ENCODE results near the gene LIPT2. TPM values are rescaled to one million over a fixed set of nuclear protein-coding genes. Genes with fewer than 3 reads are reported as not detected.
A peak's percentile ranks its signal among the peaks of the same experiment; 100 is the strongest.

LIPT2 gene
- total RNA-seq, 1 experiment from 2014 or later = 7.9 TPM

GRCh38 chr11:74492084-74492483, 1.4 kb downstream of the LIPT2 start:
- POLR2A ChIA-PET = interaction anchor here (3.1 kb wide), 1 partner anchor 78 kb away, joined by 23 read pairs; no protein-coding TSS in a partner anchor
- TF ChIP-seq, protein P1, sequence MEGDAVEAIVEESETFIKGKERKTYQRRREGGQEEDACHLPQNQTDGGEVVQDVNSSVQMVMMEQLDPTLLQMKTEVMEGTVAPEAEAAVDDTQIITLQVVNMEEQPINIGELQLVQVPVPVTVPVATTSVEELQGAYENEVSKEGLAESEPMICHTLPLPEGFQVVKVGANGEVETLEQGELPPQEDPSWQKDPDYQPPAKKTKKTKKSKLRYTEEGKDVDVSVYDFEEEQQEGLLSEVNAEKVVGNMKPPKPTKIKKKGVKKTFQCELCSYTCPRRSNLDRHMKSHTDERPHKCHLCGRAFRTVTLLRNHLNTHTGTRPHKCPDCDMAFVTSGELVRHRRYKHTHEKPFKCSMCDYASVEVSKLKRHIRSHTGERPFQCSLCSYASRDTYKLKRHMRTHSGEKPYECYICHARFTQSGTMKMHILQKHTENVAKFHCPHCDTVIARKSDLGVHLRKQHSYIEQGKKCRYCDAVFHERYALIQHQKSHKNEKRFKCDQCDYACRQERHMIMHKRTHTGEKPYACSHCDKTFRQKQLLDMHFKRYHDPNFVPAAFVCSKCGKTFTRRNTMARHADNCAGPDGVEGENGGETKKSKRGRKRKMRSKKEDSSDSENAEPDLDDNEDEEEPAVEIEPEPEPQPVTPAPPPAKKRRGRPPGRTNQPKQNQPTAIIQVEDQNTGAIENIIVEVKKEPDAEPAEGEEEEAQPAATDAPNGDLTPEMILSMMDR (IDR thresholded peaks at IDR 0.05; ENCODE audit: unreplicated experiment) = no peak
- Mint-ChIP-seq H3K9me3 (ENCODE audit: unreplicated experiment) (no peaks in the 10 kb centered on the region), H3K36me3 (ENCODE audit: insufficient read depth, unreplicated experiment) (no peaks in the 10 kb centered on the region), H3K4me3 (ENCODE audit: unreplicated experiment) (peak overlapping the region; percentile 82), H3K27ac (ENCODE audit: low read depth, unreplicated experiment) (peak overlapping the region; percentile 19), H3K27me3 (ENCODE audit: insufficient read depth, unreplicated experiment) (no peaks in the 10 kb centered on the region), H3K4me1 (ENCODE audit: insufficient read depth, unreplicated experiment) (peaks cover 11% of the 10 kb centered on the region)
- DNase-seq (ENCODE audit: unreplicated experiment) = no peak
- TSS peak; percentile 29 for BruUV-seq (replicated peaks)
- CTCF ChIA-PET = interaction anchor here (0.7 kb wide), 2 partner anchors 209 to 1849 kb away, joined by 3 to 4 read pairs; no protein-coding TSS in a partner anchor
- intact Hi-C loops (cut with micrococcal nuclease) = no loop called here

DNA sequence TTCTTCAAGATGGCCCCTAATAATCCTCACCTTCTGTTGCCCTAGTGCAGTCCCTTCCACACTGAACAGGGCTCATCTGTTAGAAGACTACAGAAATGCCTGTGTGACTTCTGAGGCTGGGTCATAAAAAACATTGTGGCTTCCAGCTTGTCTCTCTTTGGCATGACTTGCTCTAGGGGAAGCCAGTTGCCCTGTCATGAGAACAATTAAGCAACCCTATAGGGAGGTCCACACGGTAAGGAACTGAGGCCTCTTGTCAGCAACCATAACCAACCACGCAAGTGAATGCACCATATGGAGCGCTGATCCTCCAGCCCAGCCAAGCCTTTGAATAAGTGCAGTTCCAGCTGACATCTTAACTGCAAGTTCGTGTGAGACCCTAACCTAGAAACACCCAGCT, 2.6 kb downstream of the LIPT2 start:
- CTCF ChIA-PET = interaction anchor here (0.6 kb wide), 1 partner anchor 12 kb away, joined by 3 read pairs; no protein-coding TSS in a partner anchor
- no TSS peak for BruUV-seq (replicated peaks)
- TF ChIP-seq, protein P1 (IDR thresholded peaks at IDR 0.05; ENCODE audit: unreplicated experiment) = no peak
- DNase-seq (ENCODE audit: unreplicated experiment) = no peak
- Mint-ChIP-seq H3K9me3 (ENCODE audit: unreplicated experiment) (no peaks in the 10 kb centered on the region), H3K27me3 (ENCODE audit: insufficient read depth, unreplicated experiment) (no peaks in the 10 kb centered on the region), H3K4me1 (ENCODE audit: insufficient read depth, unreplicated experiment) (peaks cover 11% of the 10 kb centered on the region), H3K27ac (ENCODE audit: low read depth, unreplicated experiment) (no peak overlapping the region), H3K36me3 (ENCODE audit: insufficient read depth, unreplicated experiment) (no peaks in the 10 kb centered on the region), H3K4me3 (ENCODE audit: unreplicated experiment) (no peak overlapping the region)
- POLR2A ChIA-PET = no interaction called here
- intact Hi-C loops (cut with micrococcal nuclease) = no loop called here

DNA sequence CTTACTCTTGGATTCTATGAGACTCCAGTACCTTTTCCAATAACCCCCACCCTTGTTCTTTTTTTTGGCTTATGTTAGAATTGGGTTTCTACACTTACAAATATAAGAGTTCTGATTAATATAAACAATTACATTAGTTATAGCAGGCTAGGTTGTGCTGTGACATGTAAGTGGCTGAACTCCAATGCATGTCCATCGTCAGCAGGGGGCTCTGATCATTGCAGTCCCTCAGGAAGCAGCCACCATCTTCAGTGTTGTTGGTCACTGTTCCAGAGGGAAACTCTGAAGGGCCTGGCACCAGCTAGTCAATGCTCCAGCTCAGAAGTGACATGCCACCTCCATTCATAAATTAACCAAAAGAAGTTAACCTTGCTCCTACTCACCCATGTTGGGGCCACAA, 5.6 kb downstream of the LIPT2 start:
- POLR2A ChIA-PET = no interaction called here
- no TSS peak for BruUV-seq (replicated peaks)
- H3K9me3 Mint-ChIP-seq (ENCODE audit: unreplicated experiment) = no peaks in the 10 kb centered on the region
- CTCF ChIA-PET = interaction anchor here (0.6 kb wide), 1 partner anchor 80 kb away, joined by 3 read pairs; no protein-coding TSS in a partner anchor
- no peaks in the 10 kb centered on the region for H3K36me3 Mint-ChIP-seq (ENCODE audit: insufficient read depth, unreplicated experiment)
- H3K27me3 Mint-ChIP-seq (ENCODE audit: insufficient read depth, unreplicated experiment) = no peaks in the 10 kb centered on the region
- peaks cover 5% of the 10 kb centered on the region for H3K4me1 Mint-ChIP-seq (ENCODE audit: insufficient read depth, unreplicated experiment)
- intact Hi-C loops (cut with micrococcal nuclease) = no loop called here
- H3K27ac Mint-ChIP-seq (ENCODE audit: low read depth, unreplicated experiment) = no peak overlapping the region
- TF ChIP-seq, protein P1 (IDR thresholded peaks at IDR 0.05; ENCODE audit: unreplicated experiment) = peak; percentile 16
- peak; percentile 31 for DNase-seq (ENCODE audit: unreplicated experiment)
- H3K4me3 Mint-ChIP-seq (ENCODE audit: unreplicated experiment) = no peak overlapping the region

DNA sequence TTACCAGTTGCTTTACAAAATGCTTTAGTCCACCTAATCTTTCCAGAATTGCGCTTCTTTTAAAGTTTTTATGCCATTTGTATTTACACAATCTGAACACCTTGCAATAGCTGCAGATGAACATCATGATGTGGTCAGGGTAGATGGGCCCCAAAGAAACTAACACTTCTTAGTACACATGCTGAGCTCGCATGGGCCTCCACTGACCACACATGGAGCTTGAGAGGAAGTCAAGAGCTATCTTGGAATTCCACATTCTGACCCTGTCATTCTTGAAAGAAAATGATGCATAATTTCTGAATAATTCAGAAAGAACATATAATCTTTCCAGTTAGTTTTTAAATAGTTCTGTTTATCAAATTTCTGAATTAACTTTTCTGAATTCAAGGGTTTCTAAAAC, 7.7 kb downstream of the LIPT2 start:
- H3K9me3 Mint-ChIP-seq (ENCODE audit: unreplicated experiment) = no peaks in the 10 kb centered on the region
- no peaks in the 10 kb centered on the region for H3K4me1 Mint-ChIP-seq (ENCODE audit: insufficient read depth, unreplicated experiment)
- BruUV-seq (replicated peaks) = no TSS peak
- TF ChIP-seq, protein P1 (IDR thresholded peaks at IDR 0.05; ENCODE audit: unreplicated experiment) = no peak
- no peak overlapping the region for H3K27ac Mint-ChIP-seq (ENCODE audit: low read depth, unreplicated experiment)
- H3K4me3 Mint-ChIP-seq (ENCODE audit: unreplicated experiment) = no peak overlapping the region
- POLR2A ChIA-PET = interaction anchor here (0.7 to 1.7 kb wide), 3 partner anchors 8 to 35 kb away, joined by 3 to 5 read pairs (median 3); partner anchors contain the start of gene LIPT2
- intact Hi-C loops (cut with micrococcal nuclease) = no loop called here
- no peaks in the 10 kb centered on the region for H3K27me3 Mint-ChIP-seq (ENCODE audit: insufficient read depth, unreplicated experiment)
- no peaks in the 10 kb centered on the region for H3K36me3 Mint-ChIP-seq (ENCODE audit: insufficient read depth, unreplicated experiment)
- CTCF ChIA-PET = interaction anchor here (0.6 to 1.2 kb wide), 2 partner anchors 26 to 33 kb away, joined by 3 to 9 read pairs; no protein-coding TSS in a partner anchor
- DNase-seq (ENCODE audit: unreplicated experiment) = no peak
